Left ventricle myocardium superior (tissue), 1 donor: ENCODE data around the gene HIP1. TPM values are rescaled to one million over a fixed set of nuclear protein-coding genes. Genes with fewer than 3 reads are reported as not detected.
"Not testable (repeated sequence)": the region's sequence is repeated elsewhere in the genome, so short reads cannot be mapped to it uniquely, and the experiment has no call there.

Experiments used
- ATAC-seq: fragments of 200-7000 bp; cut with Tn5 transposase; one replicate; pipeline ENCODE4 v1.9.1; 2020; ENCODE audit warnings: mild to moderate bottlenecking, moderate library complexity
- DNase-seq: peaks from one replicate; pipeline ENCODE4 v3.0.0-alpha.2; 2020
- intact Hi-C: fragments of 100-400 bp; cut with micrococcal nuclease; formaldehyde crosslinking; loops from one replicate; pipeline ENCODE4 v1.11.0; 2022
- total RNA-seq: library from RNA; stranded (reverse); fragmentation: NEBNext Ultra II Directional; extraction: Animal tissue kit (Norgen Biotek cat#: 25700); gene quantifications from one replicate; pipeline ENCODE4 v1.2.1, GENCODE V29; 2021
- donor health status: DM: no; HTN: yes; CAD: no; lungs with severe emphysema.

The HIP1 gene
- total RNA-seq, 1 donor from 2014 or later, result 17.8 TPM

DNA sequence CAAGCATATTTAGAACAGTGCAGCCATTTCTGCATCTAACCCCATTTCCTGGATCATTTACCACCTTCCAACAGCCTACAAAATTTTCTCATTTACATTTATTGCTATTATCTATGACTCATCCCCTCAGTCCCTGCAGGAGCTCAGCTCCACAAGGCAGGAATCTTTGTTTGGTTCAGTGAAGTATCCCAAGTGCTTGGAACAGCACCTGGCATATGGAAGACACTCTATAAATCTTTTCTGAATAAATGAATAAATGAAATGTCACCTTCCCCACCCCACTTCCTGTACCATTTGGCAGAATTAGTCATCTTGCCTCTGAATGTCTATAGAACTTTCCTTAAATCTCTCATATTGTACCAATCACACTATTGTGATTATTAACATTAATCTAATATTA, 110.7 kb downstream of the HIP1 start:
- ATAC-seq (no peak), DNase-seq (no peak)
- intact Hi-C loops, result no loop called here

DNA sequence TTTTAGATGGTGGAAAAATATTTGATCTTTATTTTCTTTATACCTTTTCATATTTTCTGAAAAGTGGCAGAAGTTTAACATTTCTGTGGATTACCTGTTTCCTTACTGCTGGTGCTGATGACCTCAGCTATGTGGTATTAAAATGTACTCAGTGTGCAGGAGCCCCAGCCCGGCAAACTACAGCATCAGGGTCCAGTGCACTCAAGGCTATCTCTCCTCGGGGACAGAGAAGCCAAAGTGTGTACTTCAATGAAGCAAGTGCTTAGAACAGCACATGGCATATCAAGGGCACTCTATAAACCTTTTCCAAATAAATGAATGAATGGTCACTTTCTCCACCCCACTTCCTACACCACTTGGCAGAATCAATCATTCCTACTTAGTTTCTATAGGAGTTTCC, 111.8 kb downstream of the HIP1 start:
- intact Hi-C loops, result no loop called here
- ATAC-seq (peak; percentile 42), DNase-seq (no peak)

DNA sequence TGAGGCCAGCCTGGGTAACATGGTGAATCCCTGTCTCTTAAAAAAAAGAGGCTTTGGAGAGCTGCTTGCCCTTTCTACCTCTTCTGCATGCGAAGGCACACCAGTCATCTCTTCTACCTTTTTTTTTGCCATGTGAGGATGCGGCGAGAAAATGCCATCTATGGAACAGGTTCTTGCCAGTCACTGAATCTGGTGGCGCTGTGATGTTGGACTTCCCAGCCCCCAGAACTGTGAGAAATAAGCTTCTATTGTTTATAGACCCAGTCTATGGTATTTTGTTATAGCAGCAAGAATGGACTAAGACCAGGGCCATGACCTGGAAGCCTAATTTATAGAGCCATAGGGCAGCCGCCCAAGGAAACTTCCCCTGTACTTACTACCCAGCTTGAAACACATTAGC, 112.9 kb downstream of the HIP1 start:
- ATAC-seq (no peak), DNase-seq (no peak)
- intact Hi-C loops, result no loop called here

DNA sequence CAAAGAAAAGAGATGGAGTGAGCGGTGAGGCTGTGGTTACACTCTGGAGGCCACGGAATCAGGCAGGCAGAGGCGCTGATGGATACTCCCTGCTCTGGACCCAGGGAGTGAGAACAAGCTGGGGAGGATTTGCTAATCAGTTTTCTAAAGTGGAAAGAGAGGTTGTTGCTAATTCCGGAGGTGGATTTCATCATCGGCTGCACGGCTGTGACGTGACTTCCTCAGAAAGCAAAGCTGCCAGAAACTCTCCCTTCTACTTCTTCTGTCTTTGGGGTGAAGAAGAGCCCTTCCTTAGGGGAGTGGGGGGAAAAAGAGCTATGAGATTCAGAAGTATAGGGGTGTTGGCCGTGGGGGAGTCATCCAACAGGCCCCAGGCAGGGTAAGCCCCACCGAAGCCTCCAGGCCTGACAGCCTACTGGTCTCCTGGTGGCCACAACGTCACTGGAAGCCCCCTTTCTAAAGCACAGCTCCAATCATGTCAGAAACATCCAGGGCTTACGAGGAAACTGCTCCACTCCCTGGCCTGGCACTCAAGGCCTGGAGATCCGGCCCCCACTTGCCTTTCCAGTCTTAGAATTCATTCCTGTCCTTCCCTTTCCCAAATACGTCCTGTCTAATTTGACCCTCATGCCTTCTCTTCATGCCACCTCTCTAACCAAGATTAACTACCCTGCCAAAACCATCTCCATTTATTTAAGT, 114.5 kb downstream of the HIP1 start:
- intact Hi-C loops, result no loop called here
- DNase-seq, result peak; percentile 65
- peak; percentile 83 for ATAC-seq

DNA sequence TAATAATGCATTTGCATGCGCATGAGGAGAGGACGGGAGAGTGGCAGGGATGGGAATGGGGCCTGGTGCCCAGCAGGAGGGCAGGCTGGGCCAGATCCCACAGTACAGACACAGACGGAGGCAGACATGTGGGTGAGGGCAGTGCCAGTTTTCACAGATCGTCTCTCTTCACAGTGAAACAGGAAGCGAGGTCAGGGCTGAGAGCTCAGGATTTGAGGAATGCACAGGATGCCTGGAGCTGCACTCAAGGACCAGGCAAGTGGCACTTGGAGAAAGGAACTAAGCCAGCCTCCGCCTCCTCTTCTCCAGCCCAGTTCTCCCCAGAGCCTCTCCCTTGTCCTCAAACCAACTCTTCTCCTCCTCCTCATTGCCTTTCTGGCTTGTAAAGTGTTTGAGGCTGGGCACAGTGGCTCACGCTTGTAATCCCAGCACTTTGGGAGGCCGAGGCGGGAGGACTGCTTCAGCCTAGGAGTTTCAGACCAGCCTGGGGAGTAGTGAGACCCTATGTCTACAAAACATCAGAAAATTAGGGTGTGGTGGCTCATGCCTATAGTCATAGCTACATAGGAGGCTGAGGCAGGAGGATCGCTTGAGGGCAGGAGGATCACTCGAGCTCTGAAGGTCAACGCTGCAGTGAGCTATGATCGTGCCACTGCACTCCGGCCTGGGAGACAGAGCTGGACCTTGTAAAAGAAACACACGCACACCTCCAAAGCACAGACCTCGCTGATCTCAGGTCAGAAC, 115.2 kb downstream of the HIP1 start:
- DNase-seq (no peak), ATAC-seq (peak; percentile 12)
- intact Hi-C loops, result no loop called here

DNA sequence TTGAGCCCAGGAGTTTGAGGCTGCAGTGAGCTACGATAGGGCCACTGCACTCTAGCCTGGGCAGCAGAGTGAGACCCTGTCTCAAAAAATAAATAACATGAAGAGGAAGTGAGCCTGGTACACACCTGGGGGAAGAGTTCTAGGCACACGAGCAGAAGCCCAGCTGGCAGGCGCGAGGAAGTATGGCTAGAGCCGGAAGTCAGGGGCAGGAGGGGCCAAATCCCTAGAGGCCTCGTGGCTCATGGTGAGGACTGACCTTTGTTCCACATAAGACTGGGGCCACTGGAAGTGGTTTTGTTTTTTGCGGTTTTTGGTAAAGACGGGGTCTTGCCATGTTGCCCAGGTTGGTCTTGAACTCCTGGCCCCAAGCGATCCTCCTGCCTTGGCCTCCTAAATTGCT, 117.6 kb downstream of the HIP1 start:
- ATAC-seq, result no peak
- intact Hi-C loops, result no loop called here
- DNase-seq, result peak; percentile 36

DNA sequence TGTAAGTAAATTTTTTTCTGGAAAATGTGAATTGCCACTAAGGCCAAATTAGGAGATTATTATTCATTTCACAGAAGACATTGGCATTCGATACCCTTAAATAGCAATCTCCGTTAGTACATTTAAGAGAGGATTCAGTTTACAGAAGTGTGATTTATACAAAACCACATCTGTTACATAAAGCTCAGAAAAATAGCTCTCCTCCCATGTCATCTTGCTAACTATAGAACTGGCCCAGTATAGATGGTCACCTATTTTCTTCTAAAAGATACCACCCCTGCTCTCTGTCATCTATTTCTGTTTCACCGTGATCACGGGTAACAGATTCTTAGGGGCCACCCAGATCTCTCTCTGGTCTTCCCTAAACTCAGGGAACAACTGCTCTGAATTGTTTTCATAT, 119.1 kb downstream of the HIP1 start:
- DNase-seq, result no peak
- no peak for ATAC-seq
- intact Hi-C loops, result no loop called here

DNA sequence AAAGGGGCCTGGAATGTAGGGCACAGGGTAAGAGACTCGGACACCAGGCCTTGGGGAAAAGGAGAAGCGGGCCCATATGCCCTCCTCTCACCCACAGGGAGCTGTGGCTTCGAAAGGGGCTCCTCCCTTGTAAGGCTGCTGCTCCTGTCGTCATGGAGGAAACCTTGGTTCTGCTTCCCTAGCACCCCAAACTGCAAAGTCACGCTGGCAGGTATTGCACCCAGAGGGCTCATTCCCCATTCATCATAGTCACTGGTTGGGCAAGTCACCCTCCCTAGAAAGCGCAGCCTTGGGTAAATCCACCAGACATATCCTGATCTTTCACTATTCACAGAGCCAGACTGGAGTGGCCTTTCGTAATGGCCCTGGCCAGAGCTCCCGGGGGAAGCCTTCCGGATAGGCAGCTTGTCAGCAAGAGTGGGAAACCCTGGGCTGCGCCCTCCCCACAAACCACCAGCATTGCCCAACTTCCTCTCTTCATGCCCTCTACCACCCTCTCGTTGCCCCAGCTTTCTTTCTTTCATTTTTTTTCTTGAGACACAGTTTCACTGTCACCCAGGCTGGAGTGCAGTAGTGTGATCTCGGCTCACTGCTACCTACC, 121.0 kb downstream of the HIP1 start:
- intact Hi-C loops, result no loop called here
- DNase-seq (peak; percentile 70), ATAC-seq (peak; percentile 75)

DNA sequence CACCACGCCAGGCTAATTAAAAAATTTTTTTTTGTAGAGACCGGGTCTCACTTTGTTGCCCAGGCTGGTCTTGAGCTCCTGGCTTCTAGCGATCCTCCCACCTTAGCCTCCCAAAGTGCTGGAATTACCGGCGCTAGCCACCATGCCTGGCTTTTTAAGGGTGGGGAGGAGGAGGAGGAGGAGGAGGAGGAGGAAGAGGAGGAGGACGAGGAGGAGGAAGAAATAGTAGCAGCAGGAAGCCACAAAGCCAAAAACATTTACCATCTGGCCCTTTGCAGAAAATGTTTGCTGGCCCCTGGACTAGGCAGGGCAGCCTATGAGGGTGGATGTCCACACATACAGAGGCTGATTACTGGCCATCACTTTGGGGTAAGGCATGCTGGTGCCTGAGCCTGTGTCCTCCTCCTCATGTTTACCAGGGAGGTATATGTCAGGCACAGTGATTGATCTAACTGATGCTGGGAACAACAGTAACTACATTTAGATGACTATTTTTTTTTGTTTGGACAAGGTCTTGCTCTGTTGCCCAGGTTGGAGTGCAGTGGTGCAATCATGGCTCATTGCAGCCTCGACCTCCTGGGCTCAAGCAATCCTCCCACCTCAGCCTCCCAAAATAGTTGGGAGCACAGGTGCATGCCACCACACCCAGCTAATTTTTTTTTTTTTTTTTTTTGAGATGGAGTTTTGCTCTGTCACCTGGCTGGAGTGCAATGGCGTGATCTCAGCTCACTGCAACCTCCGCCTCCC, 122.1 kb downstream of the HIP1 start:
- DNase-seq, result no peak
- no peak for ATAC-seq
- intact Hi-C loops, result no loop called here

DNA sequence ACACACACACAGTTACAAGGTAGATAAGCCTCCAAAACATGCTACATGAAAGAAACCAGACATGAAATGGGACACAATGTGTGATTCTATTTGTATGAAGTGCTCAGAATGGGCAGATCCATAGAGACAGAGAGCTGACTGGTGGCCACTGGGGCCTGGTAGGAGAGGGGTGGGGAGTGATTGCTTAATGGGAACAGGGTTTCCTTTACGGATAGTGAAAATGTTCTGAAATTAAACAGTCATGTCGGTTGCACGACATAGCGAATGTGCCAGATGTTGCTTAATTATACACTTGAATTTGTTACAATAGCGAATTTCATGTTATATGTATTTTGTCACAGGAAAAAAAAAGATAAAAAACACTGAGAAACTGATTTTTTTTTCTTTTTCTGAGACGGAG, 124.3 kb downstream of the HIP1 start:
- no peak for ATAC-seq

DNA sequence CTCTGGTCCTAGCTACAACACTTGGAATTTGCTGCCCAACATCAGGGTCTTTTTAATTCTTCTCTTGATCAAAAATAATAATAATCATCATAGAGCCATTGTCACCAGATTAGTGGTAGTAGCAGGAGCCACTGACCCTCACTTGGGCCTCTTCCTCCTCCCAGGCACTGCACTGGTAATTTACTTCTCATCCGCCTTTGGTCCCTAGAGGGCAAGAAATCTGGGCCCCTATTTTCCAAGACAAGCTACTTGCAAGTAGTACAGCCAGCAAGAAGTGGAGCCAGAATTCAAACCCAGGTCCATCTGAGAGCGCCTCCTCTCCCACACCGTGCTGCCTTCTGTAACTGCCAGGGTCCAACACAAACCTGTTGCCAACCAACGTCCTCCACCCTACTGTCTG, 125.4 kb downstream of the HIP1 start:
- intact Hi-C loops, result no loop called here
- ATAC-seq, result no peak
- no peak for DNase-seq

More for the DNA sequence above, 124.3 kb downstream of the HIP1 start:
- intact Hi-C loops, result no loop called here
- no peak for DNase-seq

DNA sequence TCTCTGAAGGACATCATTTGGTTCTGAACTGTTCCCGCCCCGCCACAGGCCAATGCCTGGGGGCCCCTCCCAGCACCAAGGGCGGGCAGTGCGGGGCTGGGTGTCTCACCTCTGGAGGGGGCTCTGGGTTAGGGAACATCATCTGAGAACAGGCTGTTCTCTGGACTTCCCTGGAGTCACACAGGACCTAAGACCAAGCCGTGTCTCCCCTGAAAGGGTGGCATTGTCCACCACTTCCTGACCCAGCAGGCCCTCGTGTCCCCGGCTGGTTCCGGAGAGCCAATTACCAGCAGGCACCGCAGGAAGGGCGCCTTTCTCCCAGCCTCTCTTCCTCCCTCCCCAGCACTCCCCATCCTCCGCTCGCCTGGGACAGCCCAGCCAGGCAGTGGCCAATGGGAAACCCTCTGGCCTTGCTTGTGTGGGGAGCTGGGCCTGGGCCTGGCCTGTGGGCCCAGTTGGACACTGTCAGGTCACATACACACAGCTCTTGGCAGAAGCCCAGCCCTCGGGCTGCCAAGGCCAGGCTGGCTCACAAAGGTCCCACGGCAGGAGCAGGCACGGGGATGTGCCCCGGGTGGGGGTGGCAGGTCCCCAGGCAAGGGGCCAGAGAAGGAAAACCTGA, 127.1 kb downstream of the HIP1 start:
- DNase-seq (peak; percentile 93), ATAC-seq (peak; percentile 99)
- intact Hi-C loops, result no loop called here

DNA sequence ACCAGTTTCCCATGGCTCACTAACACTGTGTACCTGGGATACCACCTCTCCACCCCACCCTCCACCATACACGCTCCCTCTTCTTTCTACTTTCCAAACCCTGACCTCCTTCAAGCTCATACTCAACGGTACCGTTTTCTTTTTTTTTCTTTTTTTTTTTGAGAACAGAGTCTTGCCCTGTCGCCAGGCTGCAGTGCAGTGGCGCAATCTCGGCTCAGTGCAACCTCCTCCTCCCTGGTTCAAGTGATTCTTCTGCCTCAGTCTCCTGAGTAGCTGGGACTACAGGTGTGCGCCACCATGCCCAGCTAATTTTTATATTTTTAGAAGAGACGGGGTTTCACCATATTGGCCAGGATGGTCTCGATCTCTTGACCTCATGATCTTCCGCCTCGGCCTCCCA, 129.3 kb downstream of the HIP1 start:
- DNase-seq, ATAC-seq, intact Hi-C loops: not testable (repeated sequence)

DNA sequence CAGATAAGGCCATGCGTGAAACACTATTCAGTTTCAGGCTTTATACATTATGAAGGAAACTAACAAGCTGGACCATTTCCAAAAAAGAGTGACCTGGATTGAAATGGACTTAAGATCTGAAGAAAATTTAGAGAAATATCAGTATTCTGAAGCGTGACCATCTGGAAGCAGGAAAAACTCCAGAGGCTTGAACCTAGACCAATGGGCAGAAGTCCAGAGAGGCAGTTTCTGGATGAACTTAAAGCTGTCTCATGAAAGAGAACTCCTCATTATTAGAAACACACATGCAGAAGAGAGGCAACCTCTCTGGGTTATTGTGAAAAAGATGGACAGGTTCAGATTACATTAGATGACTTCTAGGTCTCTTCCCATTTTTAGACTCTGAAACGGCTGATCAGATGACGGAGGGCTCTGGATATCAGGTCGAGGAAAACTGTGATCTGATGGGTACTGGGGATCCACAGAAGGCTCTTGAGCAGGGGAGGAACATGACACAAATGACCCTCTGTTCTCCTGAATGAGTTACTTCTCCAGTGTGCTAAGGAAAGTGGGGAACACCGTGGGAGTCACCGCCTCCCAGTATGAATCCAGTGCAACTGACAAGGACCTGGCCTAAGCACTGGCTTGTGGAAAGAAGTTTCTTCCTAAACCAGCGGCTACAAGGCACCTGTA, 130.2 kb downstream of the HIP1 start:
- no peak for DNase-seq
- no peak for ATAC-seq
- intact Hi-C loops, result no loop called here

DNA sequence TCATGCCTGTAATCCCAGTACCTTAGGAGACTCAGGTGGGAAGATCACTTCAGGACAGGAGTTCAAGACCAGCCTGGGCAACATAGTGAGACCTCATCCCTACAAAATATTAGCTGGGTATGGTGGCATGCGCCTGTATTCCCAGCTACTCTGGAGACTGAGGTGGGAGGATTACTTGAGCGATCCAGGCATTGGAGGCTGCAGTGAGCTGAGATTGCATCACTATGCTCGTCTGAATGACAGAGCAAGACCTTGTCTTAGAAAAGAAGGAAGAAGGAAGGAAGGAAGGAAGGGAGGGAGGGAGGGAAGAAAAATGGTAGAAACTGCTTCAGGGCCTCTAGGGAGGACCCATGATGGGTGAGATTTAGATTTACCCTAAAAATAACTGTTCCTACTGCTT, 134.3 kb downstream of the HIP1 start:
- ATAC-seq (no peak), DNase-seq (no peak)
- intact Hi-C loops, result no loop called here

DNA sequence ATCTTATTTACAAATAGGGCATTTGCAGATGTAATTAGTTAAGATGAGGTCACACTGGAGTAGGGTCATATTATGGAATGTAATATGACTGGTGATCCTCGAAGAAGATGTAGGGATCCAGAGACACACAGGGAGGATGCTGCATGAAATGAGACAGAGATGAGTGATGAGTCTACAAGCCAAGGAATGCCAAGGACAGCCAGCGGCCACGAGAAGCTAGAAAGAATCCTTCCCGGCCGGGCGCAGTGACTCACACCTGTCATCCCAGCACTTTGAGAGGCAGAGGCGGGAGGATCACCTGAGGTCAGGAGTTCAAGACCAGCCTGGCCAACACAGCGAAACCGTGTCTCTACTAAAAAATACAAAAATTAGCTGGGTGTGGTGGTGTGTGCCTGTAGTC, 135.9 kb downstream of the HIP1 start:
- ATAC-seq, DNase-seq, intact Hi-C loops: not testable (repeated sequence)

DNA sequence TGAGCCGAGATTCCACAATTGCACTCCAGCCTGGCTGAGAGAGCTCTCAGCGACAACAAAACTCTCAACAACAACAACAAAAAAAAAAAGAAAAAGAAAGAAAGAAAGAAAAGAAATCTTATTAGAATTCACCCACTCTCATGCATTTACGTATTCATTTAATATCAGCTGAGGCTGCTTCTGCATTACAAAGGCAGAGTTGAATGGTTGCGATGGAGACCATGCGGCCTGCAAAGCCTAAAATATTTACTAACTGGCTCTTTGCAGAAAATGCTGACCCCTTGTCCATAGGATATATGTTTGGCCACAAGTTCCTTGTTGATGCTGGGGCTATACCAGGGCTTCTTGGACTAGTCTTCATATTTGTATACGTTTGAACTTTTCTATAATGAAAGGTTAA, 137.2 kb downstream of the HIP1 start:
- ATAC-seq, result no peak
- DNase-seq, result no peak
- intact Hi-C loops, result no loop called here

DNA sequence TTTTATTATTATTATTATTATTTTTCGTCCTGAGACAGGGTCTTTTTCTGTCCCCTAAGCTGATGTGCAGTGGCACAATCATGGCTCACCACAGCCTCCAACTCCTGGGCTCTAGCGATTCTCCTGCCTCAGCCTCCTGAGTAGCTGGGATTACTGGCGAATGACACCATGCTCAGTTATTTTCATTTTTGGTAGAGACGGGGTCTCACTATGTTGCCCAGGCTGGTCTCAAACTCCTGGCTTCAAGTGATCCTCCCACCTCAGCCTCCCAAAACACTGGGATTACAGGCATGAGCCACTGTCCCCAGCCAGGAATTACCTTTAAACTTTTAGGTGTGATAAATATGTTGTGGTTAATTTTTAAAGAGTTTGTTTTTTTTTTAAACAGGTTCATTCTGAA, 138.0 kb downstream of the HIP1 start:
- ATAC-seq, DNase-seq, intact Hi-C loops: not testable (repeated sequence)

DNA sequence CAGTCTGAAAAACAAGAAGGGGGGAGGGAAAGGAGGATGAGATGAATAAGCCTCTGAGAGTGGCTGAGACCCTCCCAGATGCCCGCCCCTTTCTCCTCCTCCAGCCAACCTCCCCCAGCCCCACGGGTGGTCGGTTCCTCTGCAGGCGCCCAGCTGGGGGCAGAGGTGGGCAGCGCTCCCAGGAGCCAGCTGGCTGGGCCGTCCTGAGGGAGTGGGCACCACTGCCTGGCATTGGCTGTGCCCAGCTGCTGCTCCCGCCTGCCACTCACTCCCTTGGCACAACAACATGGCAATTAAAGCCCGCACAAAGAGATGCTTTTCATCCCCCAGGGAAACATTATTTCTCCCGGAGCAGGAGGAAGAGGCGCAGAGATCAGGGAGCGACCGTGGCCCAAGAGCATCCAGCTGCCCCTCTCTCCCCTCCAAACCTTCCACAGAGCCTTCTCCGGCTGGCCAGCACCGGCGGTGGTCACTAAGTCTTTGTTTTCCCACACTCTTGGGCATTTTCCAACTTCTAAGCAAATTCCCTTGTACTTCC, 139.4 kb downstream of the HIP1 start:
- no peak for DNase-seq
- peak; percentile 51 for ATAC-seq
- intact Hi-C loops, result no loop called here
